Activated naive CD8-positive, alpha-beta T cell treated with anti-CD3 and anti-CD28 coated beads, Interleukin-2, amount 50 U/mL, for 24 hours (primary cell): Measurements from ENCODE around the gene SLC25A21.
"Not testable (repeated sequence)": the region's sequence is repeated elsewhere in the genome, so short reads cannot be mapped to it uniquely, and the experiment has no call there.

Source experiments
- ATAC-seq: fragments of 150-1000 bp; cut with Tn5 transposase; one replicate; pipeline ENCODE4 v1.10.0; 2021
- DNase-seq: peaks from one replicate; pipeline ENCODE4 v3.0.0; 2021
- H3K27ac Mint-ChIP-seq: one replicate; pipeline ENCODE4 v1.8.0; 2021; ENCODE audit warnings: mild to moderate bottlenecking, mixed read lengths
- H3K27me3 Mint-ChIP-seq: one replicate; pipeline ENCODE4 v1.8.0; 2021; ENCODE audit warnings: mixed read lengths
- H3K36me3 Mint-ChIP-seq: one replicate; pipeline ENCODE4 v1.8.0; 2021; ENCODE audit warnings: low read depth, mixed read lengths
- H3K4me1 Mint-ChIP-seq: one replicate; pipeline ENCODE4 v1.8.0; 2021; ENCODE audit warnings: mixed read lengths
- H3K4me3 Mint-ChIP-seq: one replicate; pipeline ENCODE4 v1.8.0; 2021; ENCODE audit warnings: mild to moderate bottlenecking, moderate library complexity, mixed read lengths
- H3K9me3 Mint-ChIP-seq: one replicate; pipeline ENCODE4 v1.8.0; 2021; ENCODE audit warnings: mixed read lengths

SLC25A21 gene

GRCh38 chr14:37170993-37171392 lies 1.4 kb downstream of the SLC25A21 start:
- Mint-ChIP-seq H3K36me3 (no peaks in the 10 kb centered on the region), H3K4me3 (no peak overlapping the region), H3K27me3 (peaks cover 29% of the 10 kb centered on the region), H3K4me1 (no peaks in the 10 kb centered on the region), H3K27ac (no peak overlapping the region), H3K9me3 (no peaks in the 10 kb centered on the region)
- ATAC-seq, result no peak
- no peak for DNase-seq

- ATAC-seq, result no peak
- no peak overlapping the region for H3K27ac Mint-ChIP-seq
- no peak for DNase-seq
- H3K4me3 Mint-ChIP-seq, result no peak overlapping the region
- no peaks in the 10 kb centered on the region for H3K4me1 Mint-ChIP-seq
- H3K36me3 Mint-ChIP-seq, result no peaks in the 10 kb centered on the region
- no peaks in the 10 kb centered on the region for H3K9me3 Mint-ChIP-seq
- H3K27me3 Mint-ChIP-seq, result peaks cover 29% of the 10 kb centered on the region
These were observed 2.2 kb downstream of the SLC25A21 start for GRCh38 chr14:37170237-37170636.

GRCh38 chr14:37168721-37169120 lies 3.7 kb downstream of the SLC25A21 start:
- Mint-ChIP-seq H3K4me1 (no peaks in the 10 kb centered on the region), H3K9me3 (no peaks in the 10 kb centered on the region), H3K36me3 (no peaks in the 10 kb centered on the region), H3K27ac (no peak overlapping the region), H3K4me3 (no peak overlapping the region), H3K27me3 (peaks cover 22% of the 10 kb centered on the region)
- ATAC-seq, result no peak
- no peak for DNase-seq

GRCh38 chr14:37167151-37168047 lies 5.0 kb downstream of the SLC25A21 start:
- H3K27me3 Mint-ChIP-seq, result peaks cover 12% of the 10 kb centered on the region
- H3K36me3 Mint-ChIP-seq, result no peaks in the 10 kb centered on the region
- ATAC-seq (no peak), DNase-seq (no peak)
- no peaks in the 10 kb centered on the region for H3K9me3 Mint-ChIP-seq
- no peaks in the 10 kb centered on the region for H3K4me1 Mint-ChIP-seq
- no peak overlapping the region for H3K27ac Mint-ChIP-seq
- H3K4me3 Mint-ChIP-seq, result no peak overlapping the region

GRCh38 chr14:37165794-37166193 lies 6.6 kb downstream of the SLC25A21 start:
- Mint-ChIP-seq H3K4me3 (no peak overlapping the region), H3K9me3 (no peaks in the 10 kb centered on the region)

GRCh38 chr14:37162307-37162706 lies 10.1 kb downstream of the SLC25A21 start:
- H3K4me3 Mint-ChIP-seq, H3K4me1 Mint-ChIP-seq, H3K36me3 Mint-ChIP-seq, H3K27ac Mint-ChIP-seq, H3K27me3 Mint-ChIP-seq, DNase-seq, ATAC-seq: not testable (repeated sequence)
- peaks cover 15% of the 10 kb centered on the region for H3K9me3 Mint-ChIP-seq

More at GRCh38 chr14:37165794-37166193, 6.6 kb downstream of the SLC25A21 start:
- peaks cover 4% of the 10 kb centered on the region for H3K27me3 Mint-ChIP-seq
- DNase-seq (no peak), ATAC-seq (no peak)
- no peaks in the 10 kb centered on the region for H3K4me1 Mint-ChIP-seq
- H3K36me3 Mint-ChIP-seq, result no peaks in the 10 kb centered on the region
- no peak overlapping the region for H3K27ac Mint-ChIP-seq

- Mint-ChIP-seq H3K27ac (no peak overlapping the region), H3K9me3 (peaks cover 26% of the 10 kb centered on the region), H3K36me3 (peaks cover 4% of the 10 kb centered on the region), H3K4me3 (no peak overlapping the region), H3K27me3 (no peaks in the 10 kb centered on the region), H3K4me1 (no peaks in the 10 kb centered on the region)
- ATAC-seq, result no peak
- DNase-seq, result no peak
These were observed 14.4 kb downstream of the SLC25A21 start for GRCh38 chr14:37157987-37158386.

- Mint-ChIP-seq H3K27ac (no peak overlapping the region), H3K4me3 (no peak overlapping the region), H3K27me3 (no peaks in the 10 kb centered on the region), H3K9me3 (peaks cover 11% of the 10 kb centered on the region), H3K4me1 (no peaks in the 10 kb centered on the region), H3K36me3 (peaks cover 4% of the 10 kb centered on the region)
- no peak for DNase-seq
- no peak for ATAC-seq
These were observed 18.9 kb downstream of the SLC25A21 start for GRCh38 chr14:37153483-37153882.

GRCh38 chr14:37153005-37153404 lies 19.4 kb downstream of the SLC25A21 start:
- H3K27me3 Mint-ChIP-seq, result no peaks in the 10 kb centered on the region
- no peak for ATAC-seq
- H3K4me3 Mint-ChIP-seq, result no peak overlapping the region
- H3K27ac Mint-ChIP-seq, result no peak overlapping the region
- H3K9me3 Mint-ChIP-seq, result peaks cover 11% of the 10 kb centered on the region
- no peak for DNase-seq
- no peaks in the 10 kb centered on the region for H3K4me1 Mint-ChIP-seq
- H3K36me3 Mint-ChIP-seq, result peaks cover 4% of the 10 kb centered on the region

GRCh38 chr14:37150414-37150813 lies 22.0 kb downstream of the SLC25A21 start:
- Mint-ChIP-seq H3K9me3 (peaks cover 6% of the 10 kb centered on the region), H3K27ac (no peak overlapping the region), H3K36me3 (peaks cover 4% of the 10 kb centered on the region), H3K27me3 (no peaks in the 10 kb centered on the region), H3K4me1 (no peaks in the 10 kb centered on the region), H3K4me3 (no peak overlapping the region)
- no peak for DNase-seq
- ATAC-seq, result no peak

- Mint-ChIP-seq H3K36me3 (no peaks in the 10 kb centered on the region), H3K27me3 (no peaks in the 10 kb centered on the region), H3K4me3 (no peak overlapping the region), H3K27ac (no peak overlapping the region), H3K9me3 (no peaks in the 10 kb centered on the region), H3K4me1 (no peaks in the 10 kb centered on the region)
- DNase-seq (no peak), ATAC-seq (no peak)
These were observed 25.0 kb downstream of the SLC25A21 start for GRCh38 chr14:37147310-37147880.

GRCh38 chr14:37146438-37146837 lies 26.0 kb downstream of the SLC25A21 start:
- DNase-seq, H3K27ac Mint-ChIP-seq: not testable (repeated sequence)

GRCh38 chr14:37145395-37145794 lies 27.0 kb downstream of the SLC25A21 start:
- Mint-ChIP-seq H3K4me3 (no peak overlapping the region), H3K36me3 (no peaks in the 10 kb centered on the region), H3K4me1 (no peaks in the 10 kb centered on the region), H3K27me3 (no peaks in the 10 kb centered on the region), H3K9me3 (no peaks in the 10 kb centered on the region), H3K27ac (no peak overlapping the region)
- no peak for DNase-seq
- no peak for ATAC-seq

More at GRCh38 chr14:37146438-37146837, 26.0 kb downstream of the SLC25A21 start:
- not testable (repeated sequence) for H3K27me3 Mint-ChIP-seq, H3K4me1 Mint-ChIP-seq, H3K36me3 Mint-ChIP-seq, ATAC-seq, H3K4me3 Mint-ChIP-seq, H3K9me3 Mint-ChIP-seq

- no peak for DNase-seq
- H3K36me3 Mint-ChIP-seq, result no peaks in the 10 kb centered on the region
- no peak for ATAC-seq
- no peaks in the 10 kb centered on the region for H3K27me3 Mint-ChIP-seq
- H3K4me1 Mint-ChIP-seq, result no peaks in the 10 kb centered on the region
- H3K4me3 Mint-ChIP-seq, result no peak overlapping the region
- no peaks in the 10 kb centered on the region for H3K9me3 Mint-ChIP-seq
- H3K27ac Mint-ChIP-seq, result no peak overlapping the region
These were observed 27.6 kb downstream of the SLC25A21 start for GRCh38 chr14:37144729-37145363.

GRCh38 chr14:37143475-37143874 lies 28.9 kb downstream of the SLC25A21 start:
- Mint-ChIP-seq H3K36me3 (no peaks in the 10 kb centered on the region), H3K27ac (no peak overlapping the region), H3K4me3 (no peak overlapping the region), H3K4me1 (no peaks in the 10 kb centered on the region), H3K9me3 (no peaks in the 10 kb centered on the region), H3K27me3 (no peaks in the 10 kb centered on the region)
- no peak for ATAC-seq
- no peak for DNase-seq
